ENCODE data around the gene GPR108.

- TF ChIP-seq MXI1 (conservative IDR thresholded peaks at IDR 0.05; ENCODE audit: poor library complexity, severe bottlenecking) (no peak), EP300 (conservative IDR thresholded peaks at IDR 0.05; ENCODE audit: poor library complexity, severe bottlenecking) (no peak)
Observed at GRCh38 chr19:6717036-6717435, 20.3 kb downstream of the GPR108 start.
